ENCODE measurements around the gene BRD4. TPM values are rescaled to one million over a fixed set of nuclear protein-coding genes. Genes with fewer than 3 reads are reported as not detected.
A peak's percentile ranks its signal among the peaks of the same experiment; 100 is the strongest.

Gene BRD4
- polyA plus RNA-seq, 3 donors, result 3.7 to 19.2 (median 4.2) TPM

DNA sequence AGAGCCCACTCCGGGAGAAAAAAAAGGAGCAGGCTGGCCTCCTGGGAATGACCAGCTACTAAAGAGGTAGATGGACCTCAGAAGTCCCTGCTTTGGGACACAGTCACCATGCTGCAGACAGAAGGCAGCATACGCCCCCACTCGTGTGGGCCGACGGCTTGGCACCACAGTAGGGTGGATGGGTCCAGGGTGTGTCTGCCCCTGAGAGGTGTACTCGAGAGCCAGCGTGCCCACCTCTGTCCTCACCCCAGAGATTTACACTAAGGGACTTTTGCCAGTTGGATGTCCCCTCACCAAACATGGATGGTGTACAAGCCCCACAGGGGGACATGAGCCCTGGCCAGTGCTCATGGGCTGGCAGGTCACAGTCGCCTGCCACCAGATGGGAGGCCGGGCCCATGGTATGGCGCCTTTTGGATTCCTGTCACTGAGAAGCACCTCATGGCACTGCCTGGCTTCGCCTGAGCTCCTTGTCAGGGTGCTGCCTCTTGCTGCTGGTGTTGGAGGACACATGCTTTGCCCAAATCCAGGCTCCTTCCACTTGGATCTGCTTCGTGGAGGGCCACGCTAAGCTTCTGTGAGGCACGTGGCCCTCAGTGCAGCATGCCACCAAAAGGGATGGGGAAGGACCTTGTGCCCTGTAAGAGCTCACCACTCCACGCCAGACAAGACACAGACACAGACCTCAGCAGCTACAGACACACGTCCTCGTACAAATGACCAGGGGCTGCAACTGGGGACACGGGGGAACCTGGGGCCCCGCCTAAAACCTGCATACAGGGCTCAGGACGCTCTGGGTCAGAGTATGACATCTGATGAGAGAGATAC, 86.8 kb downstream of the BRD4 start:
- Mint-ChIP-seq H3K36me3 (peaks cover 62 to 94% of the 10 kb centered on the region in 2 donors), H3K4me1 (no peaks in the 10 kb centered on the region), H3K4me3 (no peak overlapping the region), H3K27me3 (ENCODE audit: low read depth in 3 of 3) (peaks cover 0 to 2% (median 0%) of the 10 kb centered on the region in 3 donors), H3K27ac (peak overlapping the region in 3 of 7 donors; percentile 18 to 42 (median 28)), H3K9me3 (no peaks in the 10 kb centered on the region)
- no peaks in the 10 kb centered on the region for H3K9me3 ChIP-seq (replicated peaks in 1 of 2; ENCODE audit: control insufficient read depth in 1 of 2, insufficient read depth in 1 of 2, low read length in 2 of 2)
- H4K20me1 ChIP-seq (ENCODE audit: insufficient read depth, low read length), result peaks cover 92% of the 10 kb centered on the region
- H3K36me3 ChIP-seq (replicated peaks in 1 of 2; ENCODE audit: control insufficient read depth in 1 of 2, insufficient read depth in 2 of 2, low read length in 2 of 2), result peaks cover 87 to 96% of the 10 kb centered on the region in 2 donors
- DNase-seq, result no peak
- H3K4me1 ChIP-seq (ENCODE audit: control insufficient read depth in 1 of 2, insufficient read depth in 2 of 2, low read length in 2 of 2), result no peaks in the 10 kb centered on the region
- H3K27me3 ChIP-seq (ENCODE audit: control insufficient read depth in 2 of 2, insufficient read depth in 2 of 2, low read length in 2 of 2), result no peaks in the 10 kb centered on the region
- WGBS (ENCODE audit: insufficient coverage), result 98% methylated on average over 13 of the region's 20 CpGs
- no peak overlapping the region for H3K4me3 ChIP-seq (replicated peaks in 1 of 3; ENCODE audit: low read depth in 2 of 3, low read length in 3 of 3)
- intact Hi-C loops (cut with micrococcal nuclease), result no loop called here
- TF ChIP-seq, protein P1, sequence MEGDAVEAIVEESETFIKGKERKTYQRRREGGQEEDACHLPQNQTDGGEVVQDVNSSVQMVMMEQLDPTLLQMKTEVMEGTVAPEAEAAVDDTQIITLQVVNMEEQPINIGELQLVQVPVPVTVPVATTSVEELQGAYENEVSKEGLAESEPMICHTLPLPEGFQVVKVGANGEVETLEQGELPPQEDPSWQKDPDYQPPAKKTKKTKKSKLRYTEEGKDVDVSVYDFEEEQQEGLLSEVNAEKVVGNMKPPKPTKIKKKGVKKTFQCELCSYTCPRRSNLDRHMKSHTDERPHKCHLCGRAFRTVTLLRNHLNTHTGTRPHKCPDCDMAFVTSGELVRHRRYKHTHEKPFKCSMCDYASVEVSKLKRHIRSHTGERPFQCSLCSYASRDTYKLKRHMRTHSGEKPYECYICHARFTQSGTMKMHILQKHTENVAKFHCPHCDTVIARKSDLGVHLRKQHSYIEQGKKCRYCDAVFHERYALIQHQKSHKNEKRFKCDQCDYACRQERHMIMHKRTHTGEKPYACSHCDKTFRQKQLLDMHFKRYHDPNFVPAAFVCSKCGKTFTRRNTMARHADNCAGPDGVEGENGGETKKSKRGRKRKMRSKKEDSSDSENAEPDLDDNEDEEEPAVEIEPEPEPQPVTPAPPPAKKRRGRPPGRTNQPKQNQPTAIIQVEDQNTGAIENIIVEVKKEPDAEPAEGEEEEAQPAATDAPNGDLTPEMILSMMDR (IDR thresholded peaks at IDR 0.05), result no peak
- no peak overlapping the region for H3K4me2 ChIP-seq (replicated peaks; ENCODE audit: extremely low read depth, low read length, poor library complexity, severe bottlenecking)
- H3K27ac ChIP-seq (ENCODE audit: low read depth in 1 of 2, low read length in 2 of 2), result no peak overlapping the region
- H2AFZ ChIP-seq (ENCODE audit: insufficient read depth, low read depth, low read length, poor library complexity, severe bottlenecking), result no peak overlapping the region
- no peak overlapping the region for H3K9ac ChIP-seq (ENCODE audit: insufficient read depth, low read length, poor library complexity, severe bottlenecking)
- peaks cover 5% of the 10 kb centered on the region for H3K79me2 ChIP-seq (ENCODE audit: insufficient read depth, low read length)

DNA sequence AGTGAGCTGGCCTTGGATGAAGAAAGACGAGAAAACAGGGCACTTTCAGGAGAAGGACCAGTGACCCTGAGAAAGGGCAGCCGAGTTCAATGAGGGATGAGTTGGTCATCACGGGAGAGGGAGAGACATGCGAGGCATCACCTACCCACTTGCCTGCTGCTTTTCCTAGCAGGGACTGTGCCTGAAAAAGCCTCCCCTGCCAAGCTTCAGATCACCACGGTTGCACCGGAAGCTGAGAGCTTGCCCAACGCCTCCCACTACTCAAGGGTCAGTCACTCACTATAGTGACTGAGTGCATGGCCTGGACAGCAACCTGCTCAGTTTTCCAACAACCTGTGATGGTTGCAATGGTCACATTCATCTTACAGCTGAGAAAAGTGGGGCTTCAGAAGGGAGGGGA, 87.5 kb downstream of the BRD4 start:
- Histone ChIP-seq H2AFZ (ENCODE audit: insufficient read depth, low read depth, low read length, poor library complexity, severe bottlenecking) (no peak overlapping the region), H3K27ac (ENCODE audit: low read depth in 1 of 2, low read length in 2 of 2) (no peak overlapping the region), H3K9me3 (replicated peaks in 1 of 2; ENCODE audit: control insufficient read depth in 1 of 2, insufficient read depth in 1 of 2, low read length in 2 of 2) (no peaks in the 10 kb centered on the region), H3K9ac (ENCODE audit: insufficient read depth, low read length, poor library complexity, severe bottlenecking) (no peak overlapping the region), H3K27me3 (ENCODE audit: control insufficient read depth in 2 of 2, insufficient read depth in 2 of 2, low read length in 2 of 2) (no peaks in the 10 kb centered on the region), H3K4me3 (replicated peaks in 1 of 3; ENCODE audit: low read depth in 2 of 3, low read length in 3 of 3) (no peak overlapping the region), H3K4me2 (replicated peaks; ENCODE audit: extremely low read depth, low read length, poor library complexity, severe bottlenecking) (no peak overlapping the region), H3K79me2 (ENCODE audit: insufficient read depth, low read length) (no peaks in the 10 kb centered on the region), H3K36me3 (replicated peaks in 1 of 2; ENCODE audit: control insufficient read depth in 1 of 2, insufficient read depth in 2 of 2, low read length in 2 of 2) (peaks cover 87 to 96% of the 10 kb centered on the region in 2 donors), H4K20me1 (ENCODE audit: insufficient read depth, low read length) (peaks cover 89% of the 10 kb centered on the region), H3K4me1 (ENCODE audit: control insufficient read depth in 1 of 2, insufficient read depth in 2 of 2, low read length in 2 of 2) (no peaks in the 10 kb centered on the region)
- TF ChIP-seq, protein P1 (IDR thresholded peaks at IDR 0.05), result no peak
- Mint-ChIP-seq H3K4me3 (no peak overlapping the region), H3K4me1 (no peaks in the 10 kb centered on the region), H3K27me3 (ENCODE audit: low read depth in 3 of 3) (peaks cover 0 to 2% (median 1%) of the 10 kb centered on the region in 3 donors), H3K27ac (peak overlapping the region in 4 of 7 donors; percentile 6 to 69 (median 52)), H3K9me3 (peaks cover 0 to under 1% (median 0%) of the 10 kb centered on the region in 7 donors), H3K36me3 (peaks cover 64 to 93% of the 10 kb centered on the region in 2 donors)
- 97% methylated on average over 5 of the region's 7 CpGs for WGBS (ENCODE audit: insufficient coverage)
- DNase-seq, result no peak
- intact Hi-C loops (cut with micrococcal nuclease), result no loop called here
